Hepatocyte (in vitro differentiated cells): ENCODE results near the gene SUN3.

ENCODE experiments used
- EZH2 ChIP-seq: fragments of 200-600 bp; sonication (generic); IDR thresholded peaks from 2 replicates; pipeline ENCODE4 v1.6.1; 2016; ENCODE audit warnings: antibody characterized with exemption, mild to moderate bottlenecking, borderline replicate concordance
- EZH2phosphoT487 ChIP-seq: fragments of 200-600 bp; sonication (generic); IDR thresholded peaks from one replicate; pipeline ENCODE4 v1.6.1; 2018; ENCODE audit warnings: antibody characterized with exemption, mild to moderate bottlenecking, low read depth, moderate library complexity; ENCODE audit not compliant: unreplicated experiment, severe bottlenecking
- TF ChIP-seq, protein P1 (sequence below): fragments of 200-600 bp; sonication (generic); IDR thresholded peaks from 2 replicates; pipeline ENCODE4 v1.5.1; 2016; ENCODE audit warnings: antibody characterized with exemption, mild to moderate bottlenecking; ENCODE audit not compliant: poor library complexity

DNA sequence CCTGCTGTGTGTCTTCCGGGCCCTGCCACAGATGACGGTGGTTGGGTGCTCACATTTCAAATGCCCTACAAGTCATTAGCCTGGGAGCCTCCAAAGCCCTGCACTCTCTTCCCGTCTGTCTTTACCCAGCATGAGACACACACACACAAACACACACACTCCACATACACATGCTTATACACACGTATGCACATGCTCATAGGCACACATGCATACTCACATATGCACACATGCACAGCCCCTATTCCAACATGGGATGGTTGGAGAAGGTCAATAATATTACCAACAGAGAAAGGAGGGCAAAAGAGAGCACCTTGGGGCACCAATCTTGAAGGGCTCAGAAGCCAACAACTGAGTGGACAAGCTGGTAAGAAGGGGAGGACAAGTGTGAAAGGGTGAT is 19.0 kb downstream of the SUN3 start:
- TF ChIP-seq, protein P1, sequence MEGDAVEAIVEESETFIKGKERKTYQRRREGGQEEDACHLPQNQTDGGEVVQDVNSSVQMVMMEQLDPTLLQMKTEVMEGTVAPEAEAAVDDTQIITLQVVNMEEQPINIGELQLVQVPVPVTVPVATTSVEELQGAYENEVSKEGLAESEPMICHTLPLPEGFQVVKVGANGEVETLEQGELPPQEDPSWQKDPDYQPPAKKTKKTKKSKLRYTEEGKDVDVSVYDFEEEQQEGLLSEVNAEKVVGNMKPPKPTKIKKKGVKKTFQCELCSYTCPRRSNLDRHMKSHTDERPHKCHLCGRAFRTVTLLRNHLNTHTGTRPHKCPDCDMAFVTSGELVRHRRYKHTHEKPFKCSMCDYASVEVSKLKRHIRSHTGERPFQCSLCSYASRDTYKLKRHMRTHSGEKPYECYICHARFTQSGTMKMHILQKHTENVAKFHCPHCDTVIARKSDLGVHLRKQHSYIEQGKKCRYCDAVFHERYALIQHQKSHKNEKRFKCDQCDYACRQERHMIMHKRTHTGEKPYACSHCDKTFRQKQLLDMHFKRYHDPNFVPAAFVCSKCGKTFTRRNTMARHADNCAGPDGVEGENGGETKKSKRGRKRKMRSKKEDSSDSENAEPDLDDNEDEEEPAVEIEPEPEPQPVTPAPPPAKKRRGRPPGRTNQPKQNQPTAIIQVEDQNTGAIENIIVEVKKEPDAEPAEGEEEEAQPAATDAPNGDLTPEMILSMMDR = no peak
- TF ChIP-seq EZH2 (no peak), EZH2phosphoT487 (no peak)
